HG03575 (cell line): ENCODE data around the gene FXR1.
A peak's percentile ranks its signal among the peaks of the same experiment; 100 is the strongest.
"Not testable (repeated sequence)": the region's sequence is repeated elsewhere in the genome, so short reads cannot be mapped to it uniquely, and the experiment has no call there.

Source experiments
- ATAC-seq: cut with Tn5 transposase; IDR thresholded peaks from one replicate; pipeline ENCODE4 v1.9.1; 2021; ENCODE audit not compliant: unreplicated experiment, insufficient number of reproducible peaks, low FRiP score; ENCODE audit errors: extremely low read depth

FXR1 gene

DNA sequence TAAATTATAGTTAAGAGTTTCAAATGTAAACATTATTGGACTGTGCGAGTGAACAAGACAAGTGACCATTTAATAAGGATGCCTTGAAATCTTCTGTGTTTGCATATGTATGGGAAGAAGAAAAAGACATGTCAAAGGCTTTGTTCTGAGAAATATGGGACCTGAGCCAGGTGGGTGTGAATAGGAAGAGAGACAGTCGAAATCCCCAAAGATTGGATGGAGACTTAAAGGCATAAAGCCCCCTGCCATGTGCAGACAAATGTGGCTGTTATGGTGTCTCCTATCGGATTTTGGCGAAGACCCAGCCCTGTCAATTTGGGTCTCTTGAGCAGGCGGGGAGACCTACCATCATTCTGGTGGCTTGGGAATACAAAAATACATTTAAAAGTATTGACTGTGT is 16.9 kb downstream of the FXR1 start:
- no peak for ATAC-seq

DNA sequence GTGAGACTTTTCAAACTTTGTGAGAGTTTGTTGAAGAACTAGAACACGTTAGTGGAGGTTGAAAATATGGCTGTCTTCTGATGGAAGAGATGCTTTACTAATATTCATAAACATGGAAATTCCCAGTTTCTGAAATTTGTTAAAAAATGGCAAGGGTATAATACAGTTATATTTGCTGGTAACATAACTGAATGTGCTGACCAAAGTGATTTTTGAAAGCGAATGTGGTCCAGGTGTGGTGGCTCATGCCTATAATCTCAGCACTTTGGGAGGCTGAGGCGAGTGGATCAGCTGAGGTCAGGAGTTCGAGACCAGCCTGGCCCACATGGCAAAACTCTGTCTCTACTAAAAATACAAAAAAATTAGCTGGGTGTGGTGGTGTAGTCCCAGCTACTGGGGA is 18.1 kb downstream of the FXR1 start:
- ATAC-seq = no peak

DNA sequence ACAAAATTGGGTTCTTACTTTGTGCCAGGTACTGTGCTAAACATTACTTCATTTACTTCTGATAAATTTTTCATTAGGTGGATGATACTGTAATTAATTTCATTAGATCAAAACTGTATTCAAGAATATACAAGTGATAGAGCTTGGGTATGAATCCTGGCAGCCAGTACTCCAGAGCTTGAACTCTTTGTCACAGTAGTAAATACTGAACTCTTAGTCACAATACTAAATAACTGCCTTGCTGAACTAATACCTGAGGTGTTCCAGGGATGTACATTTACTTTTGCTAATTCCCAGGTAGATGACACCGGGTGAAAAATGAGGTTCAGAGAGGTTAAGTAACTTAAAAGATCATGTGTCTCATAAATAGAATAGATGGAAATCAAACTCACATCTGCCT is 20.3 kb downstream of the FXR1 start:
- no peak for ATAC-seq

DNA sequence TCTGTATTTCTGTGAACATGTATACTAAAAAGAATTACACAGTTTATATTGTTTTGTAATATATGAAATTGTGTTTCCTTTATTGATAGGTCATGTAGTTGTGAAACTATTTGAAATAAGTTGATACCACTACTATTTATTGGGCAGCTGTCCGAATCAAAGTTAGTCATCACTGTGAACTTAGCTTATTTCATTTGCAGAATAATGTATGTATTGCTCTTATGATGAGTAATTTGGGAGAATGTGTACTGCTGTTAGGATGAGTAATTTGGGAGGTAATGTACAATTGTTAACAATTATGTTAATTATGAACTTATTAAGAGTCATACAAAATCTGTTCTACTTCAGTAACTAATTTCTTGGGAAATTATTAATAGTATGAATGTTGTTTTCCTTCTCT is 22.2 kb downstream of the FXR1 start:
- ATAC-seq = no peak

DNA sequence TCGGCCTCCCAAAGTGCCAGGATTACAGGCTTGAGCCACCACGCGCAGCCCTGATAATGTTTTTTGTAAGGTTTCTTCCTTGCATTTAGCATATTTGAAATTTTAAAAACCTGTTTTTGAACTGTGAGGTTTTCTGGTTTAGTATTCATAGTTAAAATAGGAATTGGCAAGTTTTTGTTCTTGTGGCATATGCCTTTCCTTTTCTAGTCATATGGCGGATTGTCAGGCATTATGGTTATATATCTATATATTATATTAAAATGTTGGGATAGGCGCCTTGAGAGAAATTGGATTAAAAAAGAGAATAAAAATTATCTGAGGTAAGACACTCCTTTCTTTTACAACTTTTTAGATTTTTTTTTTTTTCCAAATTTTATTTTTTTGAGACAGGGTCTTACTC is 28.4 kb downstream of the FXR1 start:
- no peak for ATAC-seq

DNA sequence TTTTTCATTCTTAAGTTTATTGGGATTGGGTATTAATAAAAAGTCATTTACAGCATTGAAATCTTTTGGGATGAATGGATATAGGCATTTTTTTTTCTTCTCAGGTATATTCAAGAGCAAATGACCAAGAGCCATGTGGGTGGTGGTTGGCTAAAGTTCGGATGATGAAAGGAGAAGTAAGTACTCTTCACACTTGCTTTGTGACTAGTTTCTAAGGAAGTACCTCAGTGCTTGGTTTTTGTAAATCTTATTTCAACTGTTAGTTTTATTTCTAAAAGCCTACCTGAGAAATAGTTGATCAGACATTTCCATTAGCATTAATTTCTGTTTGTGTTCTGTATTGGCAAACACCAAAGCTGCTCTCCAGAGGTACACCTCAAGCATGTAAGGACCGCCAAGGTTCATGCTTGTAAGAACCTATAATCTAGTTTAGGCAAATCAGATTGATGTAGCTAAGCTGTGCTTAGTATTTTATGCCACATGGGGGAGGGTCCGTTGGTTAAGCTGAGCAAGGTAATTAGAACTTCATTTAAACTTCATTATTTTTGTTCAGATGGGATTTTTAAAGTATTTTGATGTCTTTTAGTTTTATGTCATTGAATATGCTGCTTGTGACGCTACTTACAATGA is 35.4 kb downstream of the FXR1 start:
- ATAC-seq = no peak

DNA sequence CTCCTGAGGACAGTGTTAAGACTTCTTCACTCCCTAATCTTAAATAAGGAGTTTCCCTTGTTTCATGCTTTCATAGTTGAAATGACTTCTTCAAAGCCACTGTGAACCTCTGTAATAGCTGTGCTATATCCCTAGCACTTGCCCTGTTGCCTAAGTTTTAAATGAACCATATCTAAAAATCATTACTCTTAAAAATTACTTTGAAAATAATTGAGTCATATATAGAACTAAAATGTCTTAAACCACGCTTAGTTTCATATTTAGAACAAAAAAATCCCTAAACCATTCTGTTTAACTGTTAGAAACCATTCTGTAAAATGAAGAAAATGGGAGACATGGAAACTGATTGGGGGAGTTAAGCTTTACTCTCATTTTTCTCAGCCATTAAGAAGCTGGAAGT is 47.2 kb downstream of the FXR1 start:
- ATAC-seq = no peak

DNA sequence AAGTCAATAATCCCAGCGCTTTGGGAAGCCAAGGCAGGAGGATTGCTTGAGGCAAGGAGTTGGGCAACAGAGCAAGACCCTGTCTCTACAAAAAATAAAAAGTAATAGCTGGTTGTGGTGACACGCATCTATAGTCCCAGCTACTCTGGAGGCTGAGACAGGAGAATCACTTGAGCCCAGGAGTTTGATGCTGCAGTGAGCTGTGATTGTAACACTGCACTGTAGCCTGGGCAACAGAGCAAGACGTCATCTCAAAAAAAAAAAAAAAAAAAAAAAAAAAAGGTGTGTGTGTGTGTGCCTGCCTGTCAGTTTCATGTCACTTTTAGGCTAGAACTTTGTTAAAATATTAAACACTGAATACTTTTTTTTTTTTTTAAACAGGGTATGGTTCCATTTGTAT is 48.6 kb downstream of the FXR1 start:
- ATAC-seq = no peak

DNA sequence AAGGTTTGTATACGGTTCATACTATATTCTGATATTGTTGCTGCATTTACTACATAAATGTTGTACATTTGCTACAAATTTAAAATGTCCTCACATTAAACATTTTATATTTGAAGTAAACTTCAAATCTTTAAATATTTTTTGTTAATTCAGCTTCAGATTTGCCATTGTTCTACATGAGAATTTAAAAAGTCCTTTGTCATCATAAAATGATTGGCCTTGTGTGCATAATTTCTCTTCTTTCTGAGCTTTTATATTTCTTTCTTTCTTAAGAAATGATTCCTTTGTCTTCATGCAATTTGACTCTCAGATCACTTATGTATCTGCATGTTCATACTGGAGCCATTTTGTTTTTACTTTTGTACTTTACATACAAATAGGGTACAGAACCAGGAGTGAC is 49.1 kb downstream of the FXR1 start:
- no peak for ATAC-seq

DNA sequence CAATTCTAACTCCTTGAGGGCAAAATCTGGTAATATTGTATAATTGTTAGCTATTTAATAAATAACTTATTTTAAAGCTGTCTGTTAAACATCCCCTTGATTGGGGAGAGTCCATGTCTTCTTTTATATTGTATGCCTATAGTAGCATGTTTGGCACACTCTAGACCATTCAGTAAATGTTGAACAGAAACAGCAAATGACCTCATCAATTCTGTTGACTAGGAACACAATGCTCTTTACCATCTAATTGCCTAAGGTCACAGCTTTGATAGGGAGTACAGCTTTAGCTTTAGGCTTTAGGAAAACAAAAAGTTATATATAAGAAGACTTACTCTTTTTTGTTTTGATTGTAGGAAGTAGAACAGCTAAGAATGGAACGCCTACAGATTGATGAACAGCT is 50.1 kb downstream of the FXR1 start:
- no peak for ATAC-seq

DNA sequence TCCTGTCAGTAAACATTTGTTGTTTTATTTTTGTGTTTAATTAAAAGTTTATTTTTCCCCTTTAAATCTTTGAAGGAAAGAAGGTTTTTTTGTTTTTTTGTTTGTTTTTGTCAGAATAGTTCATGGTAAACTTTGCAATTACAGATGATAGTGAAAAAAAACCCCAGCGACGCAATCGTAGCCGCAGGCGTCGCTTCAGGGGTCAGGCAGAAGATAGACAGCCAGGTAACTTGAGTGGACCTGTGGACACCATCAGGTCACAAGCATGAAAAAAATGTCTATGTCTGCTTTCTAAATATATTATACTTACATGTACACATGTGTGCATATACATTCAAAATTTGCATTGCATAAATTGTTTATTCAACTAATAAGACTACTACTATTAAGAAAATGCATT is 58.5 kb downstream of the FXR1 start:
- no peak for ATAC-seq

DNA sequence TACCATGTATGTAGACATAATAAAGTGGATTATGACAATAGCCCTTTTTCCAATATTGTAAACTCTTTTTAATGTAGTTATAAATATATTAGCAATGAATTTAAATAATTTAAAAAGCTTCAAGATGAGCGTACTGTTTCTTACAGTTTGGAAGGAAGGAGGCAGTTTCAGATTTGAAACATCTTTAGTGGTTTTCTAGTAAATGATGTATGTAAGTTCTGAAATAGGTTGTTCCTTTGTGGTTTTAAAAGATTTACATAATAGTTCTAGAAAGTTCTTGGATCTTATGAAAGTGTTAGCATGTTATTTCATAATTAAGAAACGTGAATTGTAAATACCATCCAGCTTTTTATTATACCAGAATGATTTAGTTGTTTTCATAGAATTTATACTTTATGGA is 61.1 kb downstream of the FXR1 start:
- no peak for ATAC-seq

DNA sequence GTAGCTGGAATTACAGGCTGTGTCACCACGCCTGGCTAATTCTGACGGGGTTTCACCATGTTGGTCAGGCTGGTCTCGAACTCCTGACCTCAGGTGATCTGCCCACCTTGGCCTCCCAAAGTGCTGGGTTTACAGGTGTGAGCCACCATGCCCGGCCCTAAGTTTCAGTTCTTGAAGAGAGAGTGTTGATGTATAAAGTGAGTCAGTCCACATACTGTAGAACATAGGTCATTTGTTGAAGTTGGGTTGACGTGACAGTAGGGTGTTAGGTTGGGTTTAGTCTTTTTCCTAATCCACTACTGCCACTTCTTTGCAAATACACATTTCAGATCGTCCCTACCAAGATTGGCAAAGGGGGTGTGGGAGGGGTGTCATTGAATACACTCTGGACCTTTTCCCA is 61.8 kb downstream of the FXR1 start:
- no peak for ATAC-seq

DNA sequence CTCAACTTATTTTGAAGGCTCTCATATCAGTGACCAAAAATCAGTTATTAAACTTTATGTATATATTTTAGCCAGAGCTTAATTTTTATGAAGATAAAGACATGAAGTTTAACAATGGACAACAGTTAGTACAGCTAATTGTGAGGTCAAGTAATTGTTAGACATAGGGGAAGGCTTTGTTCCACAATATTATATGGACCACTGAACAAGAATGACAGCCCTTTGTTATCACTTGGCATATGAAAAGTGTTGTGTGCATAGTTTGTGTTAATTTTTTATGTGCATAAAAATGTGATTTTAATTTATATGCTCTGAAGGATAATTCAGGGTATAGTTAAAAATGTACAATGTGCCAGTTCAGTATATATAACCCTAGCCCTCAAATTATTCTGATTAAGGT is 65.0 kb downstream of the FXR1 start:
- no peak for ATAC-seq

DNA sequence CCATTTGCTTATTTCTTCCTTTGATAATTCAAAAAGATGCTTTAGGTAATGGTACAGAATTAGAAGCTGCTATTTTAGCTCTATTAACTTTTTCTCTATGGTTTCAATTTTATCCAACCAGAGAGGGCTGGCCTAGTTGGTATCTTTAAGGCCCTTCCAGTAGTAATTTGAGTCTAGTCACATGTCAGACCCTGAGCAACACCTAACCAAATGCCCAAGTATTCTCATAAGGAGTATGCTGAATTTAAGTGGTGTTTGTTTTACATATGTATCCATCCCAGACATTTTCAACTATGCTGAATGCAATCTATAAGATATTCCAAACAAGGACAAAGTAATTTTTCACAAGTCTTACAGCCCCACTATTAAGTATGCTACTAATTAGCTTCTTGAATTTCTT is 67.5 kb downstream of the FXR1 start:
- ATAC-seq = no peak

DNA sequence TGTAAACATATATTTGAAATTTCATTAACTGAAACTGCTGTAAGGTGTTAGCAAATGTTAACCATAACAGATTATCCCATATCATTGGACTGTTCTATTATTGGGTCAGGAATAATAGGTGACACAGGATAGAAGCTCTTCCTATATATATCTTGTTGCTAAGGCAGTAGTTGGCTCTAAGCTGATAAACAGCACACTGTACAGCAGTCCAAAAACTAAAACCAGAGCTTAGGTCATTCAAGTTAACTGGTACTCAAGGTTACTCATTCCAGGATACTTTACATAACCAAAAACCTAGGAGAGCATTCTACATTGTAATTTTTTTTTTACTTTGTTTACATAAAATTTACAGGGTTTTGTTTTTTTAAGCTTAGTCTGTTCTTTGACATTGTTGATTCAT is 68.1 kb downstream of the FXR1 start:
- no peak for ATAC-seq

DNA sequence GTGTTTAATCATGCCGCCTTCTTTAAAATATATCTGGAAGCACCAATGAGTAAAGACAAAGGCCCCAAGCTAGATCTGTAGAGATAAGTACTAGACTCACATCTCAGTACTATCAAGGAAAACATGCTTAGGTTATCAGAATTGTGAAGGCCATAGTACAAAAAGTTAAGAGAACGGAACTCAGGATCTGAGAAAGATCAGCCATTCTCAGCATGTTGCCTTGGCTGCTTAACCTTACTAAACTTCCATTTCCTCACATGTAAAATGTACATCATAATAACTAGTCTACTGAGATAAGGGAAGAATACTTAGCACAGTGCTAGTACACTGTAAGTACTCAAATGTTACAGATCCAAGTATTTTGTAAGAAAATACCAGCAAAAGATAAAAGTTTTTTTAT is 69.4 kb downstream of the FXR1 start:
- no peak for ATAC-seq

DNA sequence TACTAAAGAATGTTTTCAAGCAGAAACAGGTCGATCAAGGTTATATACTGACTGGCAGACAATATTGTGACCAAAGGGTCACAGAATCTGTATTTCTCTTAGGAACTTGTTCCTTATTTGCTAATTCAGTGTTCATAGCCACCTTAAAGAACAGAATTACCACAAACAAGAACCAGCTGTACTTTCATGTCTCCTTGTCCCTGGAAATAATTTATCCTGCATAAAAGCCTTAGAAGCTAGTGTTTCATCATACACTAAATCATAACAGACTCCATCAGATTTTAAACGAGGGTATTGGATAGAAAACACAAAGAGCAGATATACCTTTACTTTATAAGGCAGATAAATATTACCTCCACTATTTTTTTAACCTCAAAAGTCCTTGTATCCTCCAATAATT is 70.7 kb downstream of the FXR1 start:
- no peak for ATAC-seq

DNA sequence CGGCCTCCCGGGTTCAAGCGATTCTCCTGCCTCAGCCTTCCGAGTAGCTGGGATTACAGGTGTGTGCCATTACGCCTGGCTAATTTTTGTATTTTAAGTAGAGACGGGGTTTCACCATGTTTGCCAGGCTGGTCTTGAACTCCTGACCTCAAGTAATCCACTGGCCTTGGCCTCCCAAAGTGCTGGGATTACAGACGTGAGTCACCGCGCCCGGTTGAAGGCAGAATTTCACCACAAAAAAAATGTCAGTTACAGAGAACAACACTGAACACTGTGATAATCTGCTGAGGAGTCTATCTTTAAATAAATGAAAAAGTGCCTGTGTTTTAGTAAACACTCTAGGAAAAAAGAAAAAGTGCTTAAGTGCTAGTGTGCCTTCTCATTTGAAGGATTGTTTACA is 73.9 kb downstream of the FXR1 start:
- not testable (repeated sequence) for ATAC-seq

DNA sequence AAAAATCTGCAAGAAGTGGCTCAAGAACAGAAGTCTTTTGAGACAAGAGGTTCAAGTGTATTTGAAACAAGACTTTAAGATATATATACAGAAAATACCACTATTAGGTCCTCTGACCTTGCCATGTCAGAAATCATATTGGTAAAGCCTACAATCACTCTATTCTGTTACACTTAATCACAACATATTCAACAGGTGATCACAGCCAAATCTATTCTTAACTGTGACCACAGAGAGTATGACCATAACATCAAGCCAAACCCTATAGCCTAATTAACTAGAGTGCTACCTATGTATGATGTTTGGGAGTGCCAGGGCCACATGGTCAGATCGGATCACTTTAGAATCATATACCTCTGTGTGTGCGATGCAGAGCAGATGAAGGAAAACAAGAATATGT is 74.9 kb downstream of the FXR1 start:
- no peak for ATAC-seq

DNA sequence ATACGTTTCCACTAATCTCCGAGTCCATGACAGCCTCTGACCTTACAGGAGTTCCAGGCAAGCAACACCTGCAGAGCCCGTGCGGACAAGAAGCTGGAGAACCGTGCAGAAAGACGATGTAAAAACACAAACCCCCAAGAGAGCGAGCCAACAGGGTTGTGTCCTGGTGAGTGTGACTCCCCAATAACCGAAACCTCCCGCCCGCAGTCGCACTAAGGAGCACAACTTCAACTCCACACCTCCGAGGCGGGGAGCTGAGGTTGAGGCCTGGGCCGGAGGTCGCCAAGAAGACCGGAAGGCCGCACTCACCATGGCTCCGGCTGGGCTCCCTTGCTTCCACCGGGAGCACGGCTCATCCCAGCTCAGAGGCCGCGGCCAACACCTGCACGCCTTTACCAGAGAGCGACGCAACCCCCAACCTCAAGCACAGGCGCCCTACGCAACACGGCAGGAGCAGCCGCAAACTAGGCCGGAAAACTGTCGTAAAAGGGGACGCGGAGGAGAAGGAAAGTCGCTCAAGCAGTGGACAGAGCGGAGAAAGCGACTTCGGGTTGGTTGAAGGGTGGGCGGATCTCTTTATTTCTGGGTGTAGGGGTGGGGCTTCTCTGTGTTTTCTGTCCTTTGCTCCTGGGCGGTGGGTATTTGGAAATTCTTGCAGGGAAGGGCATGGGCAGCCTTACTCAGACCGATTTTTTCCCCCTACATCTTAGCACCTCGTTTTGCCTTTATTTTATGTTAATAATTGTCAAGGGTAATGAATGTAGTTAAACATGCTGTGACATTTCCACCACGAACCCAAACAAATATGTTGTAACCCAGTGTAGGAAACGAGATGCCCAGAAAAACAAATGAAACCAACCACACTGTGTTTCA is 77.1 kb downstream of the FXR1 start, which contains the start of gene DNAJC19:
Gene DNAJC19, minus strand, starts transcription at position 446 of the 873 bp plus-strand sequence. Its CDS starts 134 bp downstream, at position 312.
- peak; percentile 87 for ATAC-seq
